OCI-LY1 (cell line): ENCODE measurements around the gene GEMIN5.

Source experiments
- H2AFZ ChIP-seq: fragments of 200-600 bp; sonication (generic), shearing (Covaris generic); 2 replicates; pipeline ENCODE4 v1.6.0; 2014; ENCODE audit warnings: antibody characterized with exemption, mild to moderate bottlenecking, low read length
- H3F3A ChIP-seq: fragments of 200-600 bp; sonication (generic), shearing (Covaris generic); 2 replicates; pipeline ENCODE4 v1.6.0; 2014; ENCODE audit warnings: mild to moderate bottlenecking, antibody characterized with exemption, low read length, moderate library complexity; ENCODE audit not compliant: insufficient read depth
- H3K27ac ChIP-seq: fragments of 200-600 bp; sonication (generic); 2 replicates; pipeline ENCODE4 v1.5.1; 2014; ENCODE audit warnings: low read length, mixed run types, mild to moderate bottlenecking, low read depth; ENCODE audit not compliant: poor library complexity, severe bottlenecking
- H3K27me3 ChIP-seq: fragments of 200-600 bp; sonication (generic); 2 replicates; pipeline ENCODE4 v1.6.0; 2014; ENCODE audit warnings: antibody characterized with exemption, mild to moderate bottlenecking, low read length, moderate library complexity; ENCODE audit not compliant: insufficient read depth
- H3K36me3 ChIP-seq: fragments of 200-600 bp; sonication (generic); 2 replicates; pipeline ENCODE4 v1.6.1; 2014; ENCODE audit warnings: mild to moderate bottlenecking, antibody characterized with exemption, low read length, moderate library complexity, mixed read lengths; ENCODE audit not compliant: insufficient read depth
- H3K4me1 ChIP-seq: fragments of 200-600 bp; sonication (generic); 2 replicates; pipeline ENCODE4 v1.5.1; 2014; ENCODE audit warnings: mild to moderate bottlenecking, low read length, moderate library complexity; ENCODE audit not compliant: insufficient read depth, severe bottlenecking
- H3K4me2 ChIP-seq: fragments of 200-600 bp; sonication (generic), shearing (Covaris generic); 2 replicates; pipeline ENCODE4 v1.6.1; 2014; ENCODE audit warnings: low read length
- H3K4me3 ChIP-seq: fragments of 200-600 bp; sonication (generic); 2 replicates; pipeline ENCODE4 v1.5.1; 2014; ENCODE audit warnings: low read length, low read depth, mild to moderate bottlenecking, mixed read lengths; ENCODE audit not compliant: poor library complexity, severe bottlenecking
- H3K79me2 ChIP-seq: fragments of 200-600 bp; shearing (Covaris generic); 2 replicates; pipeline ENCODE4 v1.6.1; 2016; ENCODE audit warnings: mixed run types, low read length, mixed read lengths; ENCODE audit not compliant: insufficient read depth
- H3K9ac ChIP-seq: fragments of 200-600 bp; sonication (generic), shearing (Covaris generic); 2 replicates; pipeline ENCODE4 v1.6.1; 2014; ENCODE audit warnings: mild to moderate bottlenecking, low read length, mixed read lengths
- H3K9me2 ChIP-seq: fragments of 200-600 bp; sonication (generic), shearing (Covaris generic); 2 replicates; pipeline ENCODE4 v1.6.1; 2014; ENCODE audit warnings: low read depth, mild to moderate bottlenecking, low read length, mixed read lengths
- H3K9me3 ChIP-seq: fragments of 200-600 bp; shearing (Covaris generic); 2 replicates; pipeline ENCODE4 v1.6.1; 2014; ENCODE audit warnings: low read length, mixed read lengths
- H4K20me1 ChIP-seq: fragments of 200-600 bp; sonication (generic), shearing (Covaris generic); 2 replicates; pipeline ENCODE4 v1.6.0; 2016; ENCODE audit warnings: mild to moderate bottlenecking, low read length; ENCODE audit not compliant: insufficient read depth
- CTCF ChIP-seq: fragments of 200-600 bp; sonication (generic), shearing (Covaris generic); IDR thresholded peaks from 2 replicates; pipeline ENCODE4 v1.5.1; 2017; ENCODE audit warnings: mild to moderate bottlenecking, antibody characterized with exemption, low read length, moderate library complexity, mixed read lengths
- EZH2 ChIP-seq: fragments of 200-600 bp; sonication (generic), shearing (Covaris generic); IDR thresholded peaks from 2 replicates; pipeline ENCODE4 v1.8.0; 2017; ENCODE audit warnings: borderline replicate concordance, mixed run types, mild to moderate bottlenecking, antibody characterized with exemption, low read length, moderate library complexity, mixed read lengths

GEMIN5 gene, protein sequence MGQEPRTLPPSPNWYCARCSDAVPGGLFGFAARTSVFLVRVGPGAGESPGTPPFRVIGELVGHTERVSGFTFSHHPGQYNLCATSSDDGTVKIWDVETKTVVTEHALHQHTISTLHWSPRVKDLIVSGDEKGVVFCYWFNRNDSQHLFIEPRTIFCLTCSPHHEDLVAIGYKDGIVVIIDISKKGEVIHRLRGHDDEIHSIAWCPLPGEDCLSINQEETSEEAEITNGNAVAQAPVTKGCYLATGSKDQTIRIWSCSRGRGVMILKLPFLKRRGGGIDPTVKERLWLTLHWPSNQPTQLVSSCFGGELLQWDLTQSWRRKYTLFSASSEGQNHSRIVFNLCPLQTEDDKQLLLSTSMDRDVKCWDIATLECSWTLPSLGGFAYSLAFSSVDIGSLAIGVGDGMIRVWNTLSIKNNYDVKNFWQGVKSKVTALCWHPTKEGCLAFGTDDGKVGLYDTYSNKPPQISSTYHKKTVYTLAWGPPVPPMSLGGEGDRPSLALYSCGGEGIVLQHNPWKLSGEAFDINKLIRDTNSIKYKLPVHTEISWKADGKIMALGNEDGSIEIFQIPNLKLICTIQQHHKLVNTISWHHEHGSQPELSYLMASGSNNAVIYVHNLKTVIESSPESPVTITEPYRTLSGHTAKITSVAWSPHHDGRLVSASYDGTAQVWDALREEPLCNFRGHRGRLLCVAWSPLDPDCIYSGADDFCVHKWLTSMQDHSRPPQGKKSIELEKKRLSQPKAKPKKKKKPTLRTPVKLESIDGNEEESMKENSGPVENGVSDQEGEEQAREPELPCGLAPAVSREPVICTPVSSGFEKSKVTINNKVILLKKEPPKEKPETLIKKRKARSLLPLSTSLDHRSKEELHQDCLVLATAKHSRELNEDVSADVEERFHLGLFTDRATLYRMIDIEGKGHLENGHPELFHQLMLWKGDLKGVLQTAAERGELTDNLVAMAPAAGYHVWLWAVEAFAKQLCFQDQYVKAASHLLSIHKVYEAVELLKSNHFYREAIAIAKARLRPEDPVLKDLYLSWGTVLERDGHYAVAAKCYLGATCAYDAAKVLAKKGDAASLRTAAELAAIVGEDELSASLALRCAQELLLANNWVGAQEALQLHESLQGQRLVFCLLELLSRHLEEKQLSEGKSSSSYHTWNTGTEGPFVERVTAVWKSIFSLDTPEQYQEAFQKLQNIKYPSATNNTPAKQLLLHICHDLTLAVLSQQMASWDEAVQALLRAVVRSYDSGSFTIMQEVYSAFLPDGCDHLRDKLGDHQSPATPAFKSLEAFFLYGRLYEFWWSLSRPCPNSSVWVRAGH (N-terminal part only)

DNA sequence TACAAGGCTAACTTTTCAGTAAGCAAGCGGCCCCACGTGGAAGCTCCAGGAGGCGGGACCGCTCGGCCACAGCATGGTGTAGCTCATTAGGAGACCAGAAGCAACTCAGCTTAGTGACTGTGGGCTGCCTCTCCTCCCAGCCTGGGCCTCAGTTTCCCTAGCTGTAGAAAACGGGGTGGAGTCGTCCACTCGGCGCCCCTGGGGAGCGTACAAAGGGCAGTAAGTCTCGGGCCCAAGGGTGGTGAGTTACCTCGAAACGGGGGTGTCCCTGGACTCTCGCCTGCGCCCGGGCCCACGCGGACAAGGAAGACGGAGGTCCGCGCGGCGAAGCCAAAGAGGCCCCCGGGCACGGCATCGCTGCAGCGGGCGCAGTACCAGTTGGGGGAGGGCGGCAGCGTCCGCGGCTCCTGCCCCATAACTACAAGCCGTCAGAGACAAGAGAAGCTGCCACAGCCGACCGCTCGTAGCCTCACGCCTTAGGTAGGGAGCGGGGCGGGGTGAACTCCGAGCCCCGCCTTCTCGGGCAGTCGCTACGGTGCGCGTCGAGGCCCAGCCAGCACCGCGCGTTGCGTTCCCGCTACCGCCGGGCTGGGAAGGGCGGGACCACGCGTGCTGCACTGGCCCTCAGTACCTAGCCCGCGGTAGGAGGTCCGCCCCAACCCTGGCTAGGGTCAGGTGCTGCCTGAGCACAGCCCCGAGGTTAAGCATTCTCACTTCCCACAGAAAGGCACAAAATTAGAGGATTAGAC is at the start of gene GEMIN5:
TSS of gene GEMIN5 (minus strand) at position 494 of the 749 bp plus-strand sequence. CDS start at position 416, 78 bp downstream.
- Histone ChIP-seq H4K20me1 (no peaks in the 10 kb centered on the region), H3K4me1 (peaks cover 45% of the 10 kb centered on the region), H3K4me2 (peak within 1 kb of the TSS; percentile 94), H3K4me3 (peak within 1 kb of the TSS; percentile 77), H3K9me2 (no peaks in the 10 kb centered on the region), H3K9ac (peak within 1 kb of the TSS; percentile 71), H3K27me3 (no peaks in the 10 kb centered on the region), H3F3A (0 out of 2 replicates have a peak, but pooled peaks cover 5% of the 10 kb centered on the region), H3K36me3 (peaks cover 19% of the 10 kb centered on the region; the same call in 1 of the 2 replicates), H2AFZ (no peak within 1 kb of the TSS), H3K79me2 (peaks cover 29% of the 10 kb centered on the region), H3K27ac (peak within 1 kb of the TSS; percentile 44), H3K9me3 (no peaks in the 10 kb centered on the region)
- no peak for TF ChIP-seq CTCF
- TF ChIP-seq EZH2, result no peak

- Histone ChIP-seq H2AFZ (no peak overlapping the region), H3K27me3 (no peaks in the 10 kb centered on the region), H3K9ac (no peak overlapping the region), H3K36me3 (no peaks in the 10 kb centered on the region), H3K4me1 (no peaks in the 10 kb centered on the region), H3F3A (no peaks in the 10 kb centered on the region), H3K79me2 (no peaks in the 10 kb centered on the region), H4K20me1 (no peaks in the 10 kb centered on the region), H3K27ac (no peak overlapping the region), H3K9me2 (no peaks in the 10 kb centered on the region), H3K9me3 (no peaks in the 10 kb centered on the region), H3K4me2 (no peak overlapping the region), H3K4me3 (no peak overlapping the region)
- TF ChIP-seq CTCF (no peak), EZH2 (no peak)
Observed at GRCh38 chr5:154986151-154986550, 48.1 kb upstream of the GEMIN5 start.
